ENCODE measurements around the gene ADRB2.

DNA sequence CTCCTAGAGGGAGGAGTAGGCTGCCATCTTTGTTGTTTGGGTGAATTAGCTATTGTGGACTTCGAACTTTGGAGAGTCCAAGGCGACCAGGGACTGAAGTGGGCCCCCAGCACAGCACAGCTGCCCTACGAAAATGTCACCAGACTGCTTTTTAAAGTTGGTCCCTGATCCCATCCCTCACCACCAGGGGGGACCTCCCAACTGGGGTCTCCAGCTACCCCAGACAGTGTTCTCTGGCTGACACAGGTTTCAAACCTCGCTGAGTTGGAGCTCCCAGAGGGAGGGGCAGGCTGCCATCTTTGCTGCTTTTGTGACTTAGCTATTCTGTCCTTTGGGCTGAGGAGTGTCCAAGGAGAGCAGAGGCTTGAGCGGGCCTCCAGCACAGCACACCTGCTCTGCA is 45.7 kb upstream of the ADRB2 start:
- TF ChIP-seq POLR2AphosphoS5 (IDR thresholded peaks at IDR 0.05; ENCODE audit: low read depth, low read length): no peak
- TF ChIP-seq POLR2A (IDR thresholded peaks at IDR 0.05; ENCODE audit: low read depth, low read length): no peak

Measured in GM12892 (cell line).